Measurements from ENCODE around the gene SERPINB6.
"Not testable (repeated sequence)": the region's sequence is repeated elsewhere in the genome, so short reads cannot be mapped to it uniquely, and the experiment has no call there.

GRCh38 chr6:2925842-2926747 is 45.3 kb downstream of the SERPINB6 start:
- TF ChIP-seq, protein P1, sequence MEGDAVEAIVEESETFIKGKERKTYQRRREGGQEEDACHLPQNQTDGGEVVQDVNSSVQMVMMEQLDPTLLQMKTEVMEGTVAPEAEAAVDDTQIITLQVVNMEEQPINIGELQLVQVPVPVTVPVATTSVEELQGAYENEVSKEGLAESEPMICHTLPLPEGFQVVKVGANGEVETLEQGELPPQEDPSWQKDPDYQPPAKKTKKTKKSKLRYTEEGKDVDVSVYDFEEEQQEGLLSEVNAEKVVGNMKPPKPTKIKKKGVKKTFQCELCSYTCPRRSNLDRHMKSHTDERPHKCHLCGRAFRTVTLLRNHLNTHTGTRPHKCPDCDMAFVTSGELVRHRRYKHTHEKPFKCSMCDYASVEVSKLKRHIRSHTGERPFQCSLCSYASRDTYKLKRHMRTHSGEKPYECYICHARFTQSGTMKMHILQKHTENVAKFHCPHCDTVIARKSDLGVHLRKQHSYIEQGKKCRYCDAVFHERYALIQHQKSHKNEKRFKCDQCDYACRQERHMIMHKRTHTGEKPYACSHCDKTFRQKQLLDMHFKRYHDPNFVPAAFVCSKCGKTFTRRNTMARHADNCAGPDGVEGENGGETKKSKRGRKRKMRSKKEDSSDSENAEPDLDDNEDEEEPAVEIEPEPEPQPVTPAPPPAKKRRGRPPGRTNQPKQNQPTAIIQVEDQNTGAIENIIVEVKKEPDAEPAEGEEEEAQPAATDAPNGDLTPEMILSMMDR (IDR thresholded peaks at IDR 0.05) = not testable (repeated sequence)
- not testable (repeated sequence) for TF ChIP-seq EP300 (IDR thresholded peaks at IDR 0.05; ENCODE audit: borderline replicate concordance in 1 of 2, low read depth in 1 of 2, low read length in 1 of 2); TAF1 (IDR thresholded peaks at IDR 0.05; ENCODE audit: borderline replicate concordance, low read depth, low read length); EZH2phosphoT487 (IDR thresholded peaks at IDR 0.05; ENCODE audit: borderline replicate concordance, low read depth); RAD21 (IDR thresholded peaks at IDR 0.05; ENCODE audit: low read length); ELF1 (IDR thresholded peaks at IDR 0.05); SIN3A (IDR thresholded peaks at IDR 0.05; ENCODE audit: borderline replicate concordance, low read depth, low read length); POLR2AphosphoS5 (IDR thresholded peaks at IDR 0.05; ENCODE audit: low read depth, low read length); JUND (IDR thresholded peaks at IDR 0.05); USF2 (IDR thresholded peaks at IDR 0.05; ENCODE audit: borderline replicate concordance, low read depth, low read length)
- TF ChIP-seq GATA2 (CRISPR knock-in tag; IDR thresholded peaks at IDR 0.05) = peak; percentile 53
- TF ChIP-seq, protein P2, sequence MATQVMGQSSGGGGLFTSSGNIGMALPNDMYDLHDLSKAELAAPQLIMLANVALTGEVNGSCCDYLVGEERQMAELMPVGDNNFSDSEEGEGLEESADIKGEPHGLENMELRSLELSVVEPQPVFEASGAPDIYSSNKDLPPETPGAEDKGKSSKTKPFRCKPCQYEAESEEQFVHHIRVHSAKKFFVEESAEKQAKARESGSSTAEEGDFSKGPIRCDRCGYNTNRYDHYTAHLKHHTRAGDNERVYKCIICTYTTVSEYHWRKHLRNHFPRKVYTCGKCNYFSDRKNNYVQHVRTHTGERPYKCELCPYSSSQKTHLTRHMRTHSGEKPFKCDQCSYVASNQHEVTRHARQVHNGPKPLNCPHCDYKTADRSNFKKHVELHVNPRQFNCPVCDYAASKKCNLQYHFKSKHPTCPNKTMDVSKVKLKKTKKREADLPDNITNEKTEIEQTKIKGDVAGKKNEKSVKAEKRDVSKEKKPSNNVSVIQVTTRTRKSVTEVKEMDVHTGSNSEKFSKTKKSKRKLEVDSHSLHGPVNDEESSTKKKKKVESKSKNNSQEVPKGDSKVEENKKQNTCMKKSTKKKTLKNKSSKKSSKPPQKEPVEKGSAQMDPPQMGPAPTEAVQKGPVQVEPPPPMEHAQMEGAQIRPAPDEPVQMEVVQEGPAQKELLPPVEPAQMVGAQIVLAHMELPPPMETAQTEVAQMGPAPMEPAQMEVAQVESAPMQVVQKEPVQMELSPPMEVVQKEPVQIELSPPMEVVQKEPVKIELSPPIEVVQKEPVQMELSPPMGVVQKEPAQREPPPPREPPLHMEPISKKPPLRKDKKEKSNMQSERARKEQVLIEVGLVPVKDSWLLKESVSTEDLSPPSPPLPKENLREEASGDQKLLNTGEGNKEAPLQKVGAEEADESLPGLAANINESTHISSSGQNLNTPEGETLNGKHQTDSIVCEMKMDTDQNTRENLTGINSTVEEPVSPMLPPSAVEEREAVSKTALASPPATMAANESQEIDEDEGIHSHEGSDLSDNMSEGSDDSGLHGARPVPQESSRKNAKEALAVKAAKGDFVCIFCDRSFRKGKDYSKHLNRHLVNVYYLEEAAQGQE (IDR thresholded peaks at IDR 0.05; ENCODE audit: low read depth, low read length) = not testable (repeated sequence)

Data from SK-N-SH (cell line).